SH-SY5Y (cell line): ENCODE data around the gene GMPS.

Experiments used
- GATA2 ChIP-seq: IDR thresholded peaks from 2 replicates; pipeline ENCODE4 v1.6.1; 2011; ENCODE audit warnings: mild to moderate bottlenecking, low read depth, low read length
- GATA3 ChIP-seq: IDR thresholded peaks from 2 replicates; pipeline ENCODE4 v1.6.1; 2011; ENCODE audit warnings: low read depth, mild to moderate bottlenecking, low read length, moderate library complexity

Gene GMPS

GRCh38 chr3:155870945-155871745 lies 695 bp downstream of the GMPS start:
- no peak for TF ChIP-seq GATA2
- no peak for TF ChIP-seq GATA3

- no peak for TF ChIP-seq GATA2
- TF ChIP-seq GATA3, result no peak
Measured at GRCh38 chr3:155871746-155872158, 1.3 kb downstream of the GMPS start.

- no peak for TF ChIP-seq GATA3
- TF ChIP-seq GATA2, result no peak
Measured at GRCh38 chr3:155872904-155873646, 2.6 kb downstream of the GMPS start.

GRCh38 chr3:155876037-155876436 lies 5.6 kb downstream of the GMPS start:
- no peak for TF ChIP-seq GATA3
- no peak for TF ChIP-seq GATA2

- TF ChIP-seq GATA3 (no peak), GATA2 (no peak)
Measured at GRCh38 chr3:155876503-155876902, 6.1 kb downstream of the GMPS start.

- no peak for TF ChIP-seq GATA3
- no peak for TF ChIP-seq GATA2
Measured at GRCh38 chr3:155880286-155880685, 9.8 kb downstream of the GMPS start.

- TF ChIP-seq GATA3 (no peak), GATA2 (no peak)
Measured at GRCh38 chr3:155884292-155884691, 13.8 kb downstream of the GMPS start.

- TF ChIP-seq GATA2 (no peak), GATA3 (no peak)
Measured at GRCh38 chr3:155885292-155885691, 14.8 kb downstream of the GMPS start.

GRCh38 chr3:155886915-155887314 lies 16.5 kb downstream of the GMPS start:
- no peak for TF ChIP-seq GATA3
- no peak for TF ChIP-seq GATA2

- TF ChIP-seq GATA2 (no peak), GATA3 (no peak)
Measured at GRCh38 chr3:155889212-155889611, 18.8 kb downstream of the GMPS start.

GRCh38 chr3:155889952-155890351 lies 19.5 kb downstream of the GMPS start:
- no peak for TF ChIP-seq GATA2
- TF ChIP-seq GATA3, result no peak

- TF ChIP-seq GATA2 (no peak), GATA3 (no peak)
Measured at GRCh38 chr3:155890671-155891190, 20.3 kb downstream of the GMPS start.

- no peak for TF ChIP-seq GATA3
- TF ChIP-seq GATA2, result no peak
Measured at GRCh38 chr3:155891321-155891720, 20.9 kb downstream of the GMPS start.

GRCh38 chr3:155895379-155895900 lies 25.0 kb downstream of the GMPS start:
- TF ChIP-seq GATA3 (no peak), GATA2 (no peak)

GRCh38 chr3:155906900-155907299 lies 36.5 kb downstream of the GMPS start:
- TF ChIP-seq GATA2 (no peak), GATA3 (no peak)

- TF ChIP-seq GATA3 (no peak), GATA2 (no peak)
Measured at GRCh38 chr3:155908086-155908485, 37.6 kb downstream of the GMPS start.
